Fibroblast of villous mesenchyme (primary cell): ENCODE measurements around the gene CDH22. TPM values are rescaled to one million over a fixed set of nuclear protein-coding genes. Genes with fewer than 3 reads are reported as not detected.
A peak's percentile ranks its signal among the peaks of the same experiment; 100 is the strongest.

Experiments used
- DNase-seq: peaks from one replicate; pipeline ENCODE4 v3.0.0-alpha.2; 2010; ENCODE audit warnings: low read depth
- H3K4me3 ChIP-seq: 2 replicates; pipeline ENCODE4 v1.5.1; 2011; ENCODE audit warnings: low read depth, mild to moderate bottlenecking, low read length
- CTCF ChIP-seq: IDR thresholded peaks from 2 replicates; pipeline ENCODE4 v1.5.1; 2012; ENCODE audit warnings: low read depth, mild to moderate bottlenecking, low read length; ENCODE audit not compliant: insufficient read depth
- total RNA-seq: library from RNA; depleted of rRNA; stranded (reverse); fragments of >200 nt; gene quantifications from 2 replicates; pipeline ENCODE4 v1.2.3, GENCODE V29; 2012

CDH22 gene
- total RNA-seq, 1 donor, result not detected

GRCh38 chr20:46175127-46175494 is 133.2 kb downstream of the CDH22 start:
- TF ChIP-seq CTCF, result no peak
- H3K4me3 ChIP-seq, result no peak overlapping the region
- no peak for DNase-seq

GRCh38 chr20:46174469-46175126 is 133.7 kb downstream of the CDH22 start:
- peak; percentile 45 for DNase-seq
- peak; percentile 56 for TF ChIP-seq CTCF
- no peak overlapping the region for H3K4me3 ChIP-seq

GRCh38 chr20:46173652-46174468 is 134.4 kb downstream of the CDH22 start:
- TF ChIP-seq CTCF, result no peak
- H3K4me3 ChIP-seq, result no peak overlapping the region
- DNase-seq, result no peak

GRCh38 chr20:46172961-46173536 is 135.2 kb downstream of the CDH22 start:
- no peak for TF ChIP-seq CTCF
- H3K4me3 ChIP-seq, result no peak overlapping the region
- no peak for DNase-seq

GRCh38 chr20:46172455-46172854 is 135.8 kb downstream of the CDH22 start:
- no peak for DNase-seq
- H3K4me3 ChIP-seq, result no peak overlapping the region
- TF ChIP-seq CTCF, result no peak

GRCh38 chr20:46171909-46172308 is 136.4 kb downstream of the CDH22 start:
- no peak for TF ChIP-seq CTCF
- DNase-seq, result no peak
- H3K4me3 ChIP-seq, result no peak overlapping the region
